Measurements from ENCODE around the gene NPLOC4. TPM values are rescaled to one million over a fixed set of nuclear protein-coding genes. Genes with fewer than 3 reads are reported as not detected.

Gene NPLOC4
- total RNA-seq, 3 donors from 2014 or later, result 78.4 to 89.5 (median 78.6) TPM

DNA sequence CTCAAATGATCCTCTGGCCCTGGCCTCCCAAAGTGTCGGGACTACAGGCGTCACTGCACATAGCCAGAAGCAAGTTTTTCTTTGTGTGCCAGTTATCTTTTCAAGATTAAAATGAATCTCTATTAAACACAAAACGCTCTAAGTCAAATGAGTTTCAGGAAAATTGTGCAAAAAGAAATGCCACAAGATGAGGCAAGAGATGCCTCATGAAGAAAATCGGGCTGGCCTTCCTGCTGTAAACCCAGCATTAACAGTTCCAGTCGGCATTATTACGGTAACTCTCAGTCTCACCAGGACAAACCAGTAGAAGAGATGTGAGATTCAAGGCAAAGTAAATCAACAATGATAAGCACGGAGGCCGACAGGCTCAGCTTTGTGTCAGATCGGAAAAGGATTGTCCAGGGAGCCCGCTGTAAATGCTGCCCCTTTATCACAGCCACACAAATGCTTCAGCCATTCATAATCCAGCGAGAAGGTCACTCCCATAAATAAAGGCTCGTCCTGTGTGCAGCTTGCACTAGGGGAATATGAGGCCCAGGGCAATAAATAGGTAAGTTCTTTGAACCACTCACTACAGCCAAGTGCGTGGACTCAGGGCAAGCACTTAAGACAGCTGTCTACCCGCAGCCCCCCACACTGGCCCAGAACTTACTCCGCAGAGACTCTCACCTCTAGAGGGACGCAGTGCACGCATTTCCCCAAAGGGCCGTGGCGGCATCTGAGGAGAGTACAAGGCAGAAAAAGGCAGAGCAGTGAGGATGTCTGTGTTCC, 27.2 kb downstream of the NPLOC4 start:
- intact Hi-C loops (cut with DNase I, micrococcal nuclease), result no loop called here
- DNase-seq (no peak), ATAC-seq (no peak)
- no peaks in the 10 kb centered on the region for H3K9me3 ChIP-seq
- TF ChIP-seq, protein P1, sequence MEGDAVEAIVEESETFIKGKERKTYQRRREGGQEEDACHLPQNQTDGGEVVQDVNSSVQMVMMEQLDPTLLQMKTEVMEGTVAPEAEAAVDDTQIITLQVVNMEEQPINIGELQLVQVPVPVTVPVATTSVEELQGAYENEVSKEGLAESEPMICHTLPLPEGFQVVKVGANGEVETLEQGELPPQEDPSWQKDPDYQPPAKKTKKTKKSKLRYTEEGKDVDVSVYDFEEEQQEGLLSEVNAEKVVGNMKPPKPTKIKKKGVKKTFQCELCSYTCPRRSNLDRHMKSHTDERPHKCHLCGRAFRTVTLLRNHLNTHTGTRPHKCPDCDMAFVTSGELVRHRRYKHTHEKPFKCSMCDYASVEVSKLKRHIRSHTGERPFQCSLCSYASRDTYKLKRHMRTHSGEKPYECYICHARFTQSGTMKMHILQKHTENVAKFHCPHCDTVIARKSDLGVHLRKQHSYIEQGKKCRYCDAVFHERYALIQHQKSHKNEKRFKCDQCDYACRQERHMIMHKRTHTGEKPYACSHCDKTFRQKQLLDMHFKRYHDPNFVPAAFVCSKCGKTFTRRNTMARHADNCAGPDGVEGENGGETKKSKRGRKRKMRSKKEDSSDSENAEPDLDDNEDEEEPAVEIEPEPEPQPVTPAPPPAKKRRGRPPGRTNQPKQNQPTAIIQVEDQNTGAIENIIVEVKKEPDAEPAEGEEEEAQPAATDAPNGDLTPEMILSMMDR (IDR thresholded peaks at IDR 0.05), result no peak
- H3K36me3 ChIP-seq (ENCODE audit: low read depth), result peaks cover 4% of the 10 kb centered on the region
- no peaks in the 10 kb centered on the region for H3K4me1 ChIP-seq (ENCODE audit: low read depth)
- no peak overlapping the region for H3K4me3 ChIP-seq

DNA sequence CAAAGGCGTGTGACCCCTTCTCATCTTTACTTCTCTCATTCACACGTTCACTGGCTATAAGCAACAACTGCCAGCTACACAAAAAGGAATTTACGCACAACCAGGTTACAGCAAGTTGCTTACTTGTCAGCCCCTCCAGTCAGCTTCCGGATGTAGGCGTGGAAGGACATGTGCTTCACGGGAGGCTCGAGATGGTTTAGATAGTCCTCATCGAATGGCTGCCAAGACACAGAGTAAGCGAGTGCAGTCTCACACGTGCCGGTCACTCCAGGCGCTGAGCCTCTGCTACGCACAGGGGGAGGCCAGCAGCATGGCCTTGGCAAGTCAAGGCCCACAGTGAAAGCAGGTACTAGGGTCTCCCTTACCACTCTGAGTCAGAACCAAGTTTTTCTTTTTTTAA, 28.3 kb downstream of the NPLOC4 start:
- Histone ChIP-seq H3K4me3 (no peak overlapping the region), H3K4me1 (ENCODE audit: low read depth) (no peaks in the 10 kb centered on the region), H3K36me3 (ENCODE audit: low read depth) (peaks cover 8% of the 10 kb centered on the region), H3K9me3 (no peaks in the 10 kb centered on the region)
- TF ChIP-seq, protein P1 (IDR thresholded peaks at IDR 0.05), result no peak
- intact Hi-C loops (cut with DNase I, micrococcal nuclease), result no loop called here
- no peak for DNase-seq
- no peak for ATAC-seq

DNA sequence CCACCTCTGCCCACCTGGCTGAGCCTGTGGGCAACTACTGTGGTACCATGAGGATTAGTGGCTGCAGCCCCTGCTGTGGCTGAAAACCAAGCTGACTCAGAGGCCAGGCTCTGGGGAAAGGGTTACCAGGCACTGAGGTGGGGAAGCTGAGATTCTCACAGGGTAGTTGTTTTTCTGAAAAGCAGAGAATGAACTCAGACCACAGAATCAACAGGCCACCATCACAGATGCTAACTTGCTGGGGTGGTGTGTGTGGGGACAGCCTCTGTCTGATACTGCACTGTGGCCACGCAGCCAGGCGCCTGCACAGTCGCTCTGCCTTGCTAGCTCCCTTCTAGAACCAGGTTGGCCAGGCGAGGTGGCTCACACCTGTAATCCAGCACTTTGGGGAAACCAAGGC, 28.8 kb downstream of the NPLOC4 start:
- Histone ChIP-seq H3K36me3 (ENCODE audit: low read depth) (peaks cover 8% of the 10 kb centered on the region), H3K4me1 (ENCODE audit: low read depth) (no peaks in the 10 kb centered on the region), H3K9me3 (no peaks in the 10 kb centered on the region), H3K4me3 (no peak overlapping the region)
- TF ChIP-seq, protein P1 (IDR thresholded peaks at IDR 0.05), result no peak
- no peak for ATAC-seq
- intact Hi-C loops (cut with DNase I, micrococcal nuclease), result no loop called here
- DNase-seq, result no peak

DNA sequence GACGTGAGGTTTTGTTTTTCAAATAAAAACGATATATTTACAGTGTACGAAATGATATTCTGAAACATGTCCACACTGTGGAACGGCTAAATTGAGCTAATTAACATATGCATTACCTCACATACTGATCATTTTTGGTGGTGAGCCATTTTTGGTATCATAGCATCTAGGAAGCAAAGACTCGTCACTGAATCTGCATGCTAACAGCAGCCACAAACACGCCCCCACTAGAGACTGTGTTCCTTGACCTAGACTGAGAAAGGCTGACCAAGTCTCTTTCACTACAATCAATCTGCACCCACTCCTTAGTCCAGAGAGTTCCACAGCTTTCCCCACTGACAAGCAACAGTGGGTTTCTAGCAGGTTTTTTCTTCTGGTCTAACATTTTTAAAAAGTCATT, 29.5 kb downstream of the NPLOC4 start:
- DNase-seq, result no peak
- TF ChIP-seq, protein P1 (IDR thresholded peaks at IDR 0.05), result no peak
- intact Hi-C loops (cut with DNase I, micrococcal nuclease), result no loop called here
- no peak for ATAC-seq
- H3K36me3 ChIP-seq (ENCODE audit: low read depth), result peaks cover 8% of the 10 kb centered on the region
- no peaks in the 10 kb centered on the region for H3K4me1 ChIP-seq (ENCODE audit: low read depth)
- no peak overlapping the region for H3K4me3 ChIP-seq
- no peaks in the 10 kb centered on the region for H3K9me3 ChIP-seq

DNA sequence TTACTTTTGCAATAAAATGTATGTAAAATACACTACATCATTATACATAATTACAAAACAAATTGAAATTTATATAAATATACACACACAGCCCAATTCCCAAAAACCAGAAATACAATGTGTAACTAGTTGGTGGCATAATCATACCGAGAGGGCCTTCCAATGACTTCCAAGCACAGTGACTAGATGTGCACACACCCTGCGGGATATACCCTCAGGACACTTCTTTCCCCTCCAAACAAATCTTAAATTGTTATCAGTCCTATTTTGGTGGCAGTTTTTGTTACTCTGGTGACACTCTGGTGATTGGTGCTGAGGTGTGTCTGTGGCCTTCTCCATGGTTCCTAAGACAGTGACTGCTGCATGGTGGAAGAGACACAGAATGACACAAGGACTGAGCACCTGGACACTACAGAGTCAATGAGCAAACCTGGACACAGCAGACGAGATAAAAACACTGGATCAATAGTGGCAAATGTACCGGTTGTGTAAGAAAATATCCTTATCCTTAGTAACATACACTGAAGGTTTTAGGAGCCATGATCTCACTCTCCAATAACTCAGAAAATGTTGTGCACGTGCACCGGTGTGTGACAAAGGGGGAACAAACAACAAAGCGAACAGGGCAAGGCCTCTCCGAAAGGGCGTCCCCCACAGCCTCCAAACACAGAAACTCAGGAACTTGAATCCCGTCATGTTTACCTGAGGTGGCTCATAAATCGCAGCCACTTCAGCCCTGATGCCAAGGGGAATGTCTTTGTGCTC, 32.9 kb downstream of the NPLOC4 start:
- H3K4me1 ChIP-seq (ENCODE audit: low read depth), result no peaks in the 10 kb centered on the region
- no peaks in the 10 kb centered on the region for H3K9me3 ChIP-seq
- no peak overlapping the region for H3K4me3 ChIP-seq
- DNase-seq (no peak), ATAC-seq (no peak)
- TF ChIP-seq, protein P1 (IDR thresholded peaks at IDR 0.05), result no peak
- H3K36me3 ChIP-seq (ENCODE audit: low read depth), result peaks cover 8% of the 10 kb centered on the region
- intact Hi-C loops (cut with DNase I, micrococcal nuclease), result no loop called here

Measured in mucosa of descending colon (tissue), 3 donors.